AG20443 (cell line): ENCODE data around the gene LAMC3.

Source experiments
- DNase-seq: peaks from one replicate; pipeline ENCODE4 v3.0.0; 2012; ENCODE audit warnings: low spot score, mixed read lengths

LAMC3 gene

GRCh38 chr9:131080589-131080988 is 71.6 kb downstream of the LAMC3 start:
- no peak for DNase-seq

- no peak for DNase-seq
Measured at GRCh38 chr9:131081868-131082267, 72.9 kb downstream of the LAMC3 start.

DNA sequence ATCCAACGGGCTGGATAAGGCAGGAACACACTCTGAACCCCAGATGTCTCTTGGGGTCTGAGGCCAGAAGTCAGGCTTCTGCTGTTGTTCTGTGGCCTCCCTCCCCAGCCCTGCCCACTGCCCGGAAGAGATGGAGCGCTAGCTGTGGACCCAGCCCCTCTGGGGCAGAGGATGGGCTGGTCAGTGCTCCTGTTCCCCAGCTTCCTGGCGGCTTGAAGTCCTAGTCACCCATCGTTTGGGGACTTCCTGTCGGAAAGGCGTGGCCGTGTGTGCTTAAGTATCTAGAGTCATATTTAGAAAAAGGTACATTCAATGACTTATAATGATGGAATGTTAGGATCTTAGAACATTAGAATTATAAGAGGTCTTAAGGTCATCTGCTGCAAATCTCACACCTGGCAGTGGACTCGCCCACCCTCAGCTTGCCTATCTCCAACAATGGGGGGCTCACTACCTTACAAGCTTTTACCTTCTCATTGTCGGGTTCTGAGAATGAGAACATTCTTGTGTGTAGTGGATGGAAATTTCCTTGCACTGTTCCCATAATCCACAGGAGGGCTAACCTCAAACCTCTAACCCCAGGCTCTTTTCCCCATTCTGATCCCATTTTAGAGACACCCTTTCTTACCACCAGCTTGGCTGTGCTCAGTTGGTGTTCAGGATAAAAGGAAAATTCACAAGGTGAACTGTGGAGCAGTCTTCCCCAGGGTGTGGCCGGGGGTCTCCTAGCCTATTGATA is 74.0 kb downstream of the LAMC3 start:
- DNase-seq, result no peak

DNA sequence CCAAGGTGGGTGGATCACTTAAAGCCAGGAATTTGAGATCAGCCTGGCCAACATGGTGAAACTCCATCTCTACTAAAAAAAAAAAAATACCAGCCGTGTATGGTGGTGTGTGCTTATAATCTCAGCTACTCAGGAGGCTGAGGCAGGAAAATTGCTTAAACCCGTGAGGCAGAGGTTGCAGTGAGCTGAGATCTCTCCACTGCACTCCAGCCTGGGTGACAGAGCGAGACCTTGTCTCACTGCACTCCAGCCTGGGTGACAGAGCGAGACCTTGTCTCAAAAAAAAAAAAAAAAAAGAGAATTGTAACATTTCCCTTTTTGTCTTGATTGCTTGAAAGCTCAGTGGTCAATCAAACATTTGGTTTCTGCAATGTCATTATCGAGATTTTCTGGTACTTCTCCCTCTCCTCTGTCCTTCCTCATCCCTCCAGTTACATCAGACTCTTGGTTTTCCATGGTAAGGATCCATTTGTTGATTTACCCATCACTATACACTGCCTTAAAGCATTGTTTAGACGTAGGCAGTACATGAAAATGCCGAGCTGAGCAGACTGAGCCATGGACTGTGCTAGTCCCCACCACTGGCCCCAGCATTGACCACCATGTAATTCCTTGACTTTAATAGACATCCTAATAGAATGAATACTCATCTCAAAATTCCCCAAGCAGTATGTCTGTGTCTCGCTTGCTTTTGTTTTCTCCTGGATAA is 75.8 kb downstream of the LAMC3 start:
- DNase-seq, result no peak

GRCh38 chr9:131085370-131086122 is 76.6 kb downstream of the LAMC3 start:
- DNase-seq, result no peak

DNA sequence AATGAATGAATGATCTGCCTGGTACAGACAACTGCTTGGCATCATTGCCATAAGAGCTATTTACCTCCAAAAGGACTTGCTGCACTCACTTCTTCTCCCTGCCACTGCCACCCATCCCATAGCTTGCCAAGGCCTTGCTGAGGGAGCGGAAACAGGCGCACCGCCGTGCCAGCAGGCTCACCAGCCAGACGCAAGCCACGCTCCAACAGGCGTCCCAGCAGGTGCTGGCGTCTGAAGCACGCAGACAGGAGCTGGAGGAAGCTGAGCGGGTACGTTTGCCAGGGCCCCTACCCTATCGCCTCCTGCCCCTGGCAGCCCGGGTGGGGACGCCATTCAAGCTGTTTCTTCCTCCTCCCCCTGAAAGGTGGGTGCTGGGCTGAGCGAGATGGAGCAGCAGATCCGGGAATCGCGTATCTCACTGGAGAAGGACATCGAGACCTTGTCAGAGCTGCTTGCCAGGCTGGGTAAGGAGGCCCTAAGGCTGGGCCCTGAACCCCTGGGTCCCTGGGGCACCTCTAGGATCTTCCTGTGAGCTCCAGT is 78.5 kb downstream of the LAMC3 start:
- DNase-seq, result no peak

DNA sequence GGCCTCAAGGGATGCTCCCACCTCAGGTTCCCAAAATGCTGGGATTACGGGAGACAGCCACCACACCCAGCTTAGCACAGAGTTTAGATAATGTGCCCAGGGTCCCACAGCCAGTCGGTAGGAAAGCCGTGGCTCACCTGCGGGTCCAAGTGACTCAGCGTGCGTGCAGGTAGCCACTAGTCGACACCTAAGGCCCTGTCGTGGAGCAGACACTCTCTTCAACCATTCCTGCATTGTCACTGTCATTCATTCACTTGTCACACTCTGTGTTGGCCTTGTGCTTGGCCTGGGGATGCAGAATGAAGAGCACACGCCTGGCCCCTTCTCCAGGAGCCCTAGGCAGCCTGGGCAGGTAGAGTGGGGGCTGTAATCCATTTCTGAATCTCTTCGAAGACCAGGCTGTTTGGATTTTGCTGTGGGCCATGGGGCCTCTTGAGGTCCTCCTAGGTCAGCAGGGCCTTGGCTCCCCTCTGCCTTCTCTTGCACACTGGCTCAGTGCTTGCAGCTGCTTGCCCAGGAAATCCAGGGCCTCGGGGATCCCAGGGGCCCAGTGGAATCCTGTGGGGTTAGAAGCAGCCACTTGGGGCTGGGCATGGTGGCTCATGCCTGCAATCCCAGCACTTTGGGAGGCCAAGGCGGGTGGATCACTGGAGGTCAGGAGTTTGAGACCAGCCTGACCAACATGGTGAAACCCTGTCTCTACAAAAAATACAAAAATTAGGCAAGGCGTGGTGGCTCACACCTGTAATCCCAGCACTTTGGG is 81.2 kb downstream of the LAMC3 start:
- DNase-seq, result no peak

GRCh38 chr9:131091352-131091992 is 82.5 kb downstream of the LAMC3 start:
- no peak for DNase-seq

DNA sequence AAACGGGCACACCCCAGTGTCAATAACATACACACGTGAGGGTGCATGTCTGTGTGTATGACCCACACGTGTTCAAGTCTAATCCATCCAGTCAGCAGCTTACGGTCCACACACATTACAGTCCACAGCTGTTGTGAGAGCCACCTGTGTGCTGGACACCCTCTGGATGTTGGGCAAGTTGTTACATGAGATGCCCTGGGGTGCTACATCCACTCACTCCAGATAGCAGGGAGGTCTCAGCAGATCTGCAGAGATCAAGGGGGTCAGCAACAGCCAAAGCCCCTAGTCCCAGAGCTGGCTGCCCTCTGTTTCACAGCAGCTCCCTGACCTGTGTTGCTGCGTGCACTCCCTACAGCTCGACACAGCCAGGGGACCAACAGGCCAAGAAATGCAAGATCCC is 83.1 kb downstream of the LAMC3 start:
- DNase-seq, result no peak

DNA sequence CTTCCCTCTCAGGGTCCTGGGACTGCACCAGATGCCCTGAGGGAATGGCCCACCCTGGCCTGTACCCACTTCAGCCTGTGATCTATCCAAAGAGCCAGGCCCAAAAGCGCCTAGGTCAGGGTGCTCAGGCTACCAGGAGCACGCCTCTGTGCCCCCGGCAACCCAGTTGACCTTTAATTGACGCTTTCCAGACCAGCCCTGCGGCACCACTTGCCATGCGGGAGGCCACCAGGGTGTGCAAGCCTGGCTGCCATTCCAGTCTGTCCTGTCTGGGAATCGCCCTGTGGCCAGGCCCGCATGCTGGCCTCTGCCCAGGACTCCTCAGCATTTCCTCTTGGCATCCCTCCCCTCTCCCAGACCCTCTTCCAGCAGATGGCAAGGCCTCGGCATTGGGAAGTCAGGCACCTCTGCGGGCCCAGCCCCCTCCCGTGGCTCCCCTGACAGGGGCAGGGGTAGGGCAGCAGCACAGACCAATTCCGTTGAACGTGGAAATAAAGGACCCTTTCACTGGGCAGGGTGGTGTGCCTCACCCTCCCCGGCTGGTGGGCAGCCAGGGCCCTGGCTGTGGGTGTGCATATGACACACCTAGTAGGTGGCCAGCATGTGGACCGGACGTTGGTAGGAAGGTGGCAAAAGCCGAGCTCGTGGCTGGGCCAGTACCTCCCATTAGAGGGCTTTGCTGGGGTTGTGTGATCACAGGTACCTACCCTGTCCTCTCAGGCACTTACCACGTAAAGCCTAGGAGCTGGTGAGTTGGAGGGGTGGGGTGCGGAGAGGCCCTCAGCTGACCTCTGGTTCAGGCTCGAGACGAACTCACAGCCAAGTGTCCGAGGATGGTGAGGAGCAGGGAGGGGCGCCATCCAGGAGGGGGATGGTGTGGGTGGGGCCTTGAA is 83.8 kb downstream of the LAMC3 start:
- DNase-seq, result no peak

DNA sequence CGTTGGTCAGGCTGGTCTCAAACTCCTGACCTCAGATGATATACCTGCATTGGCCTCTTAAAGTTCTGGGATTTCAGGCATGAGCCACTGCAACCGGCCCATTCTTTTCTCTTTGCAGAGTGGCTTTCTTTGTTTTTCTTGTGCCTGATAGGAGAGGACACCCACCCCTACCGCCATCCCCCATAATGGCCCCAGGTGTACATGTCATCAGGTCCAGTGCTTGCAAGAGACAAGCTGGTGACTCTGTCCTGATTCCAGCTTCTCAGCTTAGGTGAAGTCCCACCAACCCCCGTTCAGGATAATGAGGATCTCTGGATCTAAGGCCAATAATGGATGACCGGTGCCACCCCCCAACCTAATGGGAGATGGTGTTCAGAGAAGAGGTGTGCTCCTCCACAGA is 85.0 kb downstream of the LAMC3 start:
- DNase-seq, result no peak

GRCh38 chr9:131094622-131095021 is 85.6 kb downstream of the LAMC3 start:
- DNase-seq, result peak; percentile 95

GRCh38 chr9:131095666-131096268 is 86.8 kb downstream of the LAMC3 start:
- DNase-seq, result no peak

- peak; percentile 66 for DNase-seq
Measured at GRCh38 chr9:131096269-131097125, 87.5 kb downstream of the LAMC3 start, which contains the start of gene AIF1L. Gene AIF1L, plus strand, starts transcription at chr9:131096531. Its CDS starts 99 bp downstream, at chr9:131096630.

DNA sequence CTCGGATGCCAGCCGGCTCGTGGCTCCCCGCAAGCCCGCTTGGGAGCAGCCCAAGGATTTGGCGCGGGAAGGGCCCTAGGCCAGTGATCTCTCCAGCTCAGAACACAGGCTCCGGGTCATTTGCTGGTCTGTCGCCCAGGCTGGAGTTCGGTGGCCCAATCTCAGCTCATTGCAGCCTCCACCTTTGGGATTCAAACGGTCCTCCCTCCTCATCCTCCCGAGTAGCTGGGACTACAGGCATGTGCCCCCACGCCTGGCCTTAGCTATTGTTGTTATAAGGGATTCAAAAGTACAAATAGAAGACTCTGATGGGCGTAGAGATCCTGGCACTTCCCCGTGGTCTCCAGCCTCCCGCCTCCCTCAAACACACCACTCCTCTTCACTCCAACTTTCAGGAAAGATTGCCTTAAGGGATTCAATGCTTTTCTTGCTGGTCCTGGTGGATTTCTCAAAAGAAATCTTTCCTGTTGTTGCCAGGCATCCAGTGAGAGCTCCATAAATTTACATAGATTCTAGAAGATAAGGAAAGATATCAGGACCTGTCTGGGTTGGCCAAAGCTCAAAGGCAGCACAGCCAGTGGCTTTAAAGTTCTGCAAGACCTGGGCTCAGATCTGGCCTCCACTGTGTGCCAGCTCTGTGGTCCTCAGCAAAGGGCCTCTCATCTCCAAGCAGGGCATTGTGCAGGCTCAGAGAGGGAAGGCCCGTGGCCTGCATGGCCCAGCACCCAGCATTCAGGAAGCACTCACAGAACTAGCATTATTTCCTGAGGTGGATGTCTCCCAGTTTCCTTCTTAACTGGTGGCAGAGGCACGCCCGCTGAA is 88.4 kb downstream of the LAMC3 start:
- no peak for DNase-seq

DNA sequence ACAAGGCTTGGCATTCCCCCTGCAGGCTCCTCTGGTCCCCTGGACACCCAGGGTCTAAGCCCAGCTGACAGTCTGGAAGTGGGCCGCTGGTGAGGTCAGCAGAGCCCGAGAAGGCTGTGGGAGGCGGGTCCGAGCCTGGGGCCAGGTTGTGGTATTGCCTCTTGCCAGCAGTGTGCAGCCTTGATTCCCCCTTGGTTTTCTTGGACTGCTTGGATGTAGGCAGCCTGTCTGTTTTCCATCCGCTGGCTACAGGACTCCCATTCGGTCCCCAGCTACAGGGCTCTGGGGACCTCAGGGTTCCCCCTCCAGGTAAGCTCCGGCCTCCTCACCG is 88.9 kb downstream of the LAMC3 start:
- DNase-seq, result no peak

DNA sequence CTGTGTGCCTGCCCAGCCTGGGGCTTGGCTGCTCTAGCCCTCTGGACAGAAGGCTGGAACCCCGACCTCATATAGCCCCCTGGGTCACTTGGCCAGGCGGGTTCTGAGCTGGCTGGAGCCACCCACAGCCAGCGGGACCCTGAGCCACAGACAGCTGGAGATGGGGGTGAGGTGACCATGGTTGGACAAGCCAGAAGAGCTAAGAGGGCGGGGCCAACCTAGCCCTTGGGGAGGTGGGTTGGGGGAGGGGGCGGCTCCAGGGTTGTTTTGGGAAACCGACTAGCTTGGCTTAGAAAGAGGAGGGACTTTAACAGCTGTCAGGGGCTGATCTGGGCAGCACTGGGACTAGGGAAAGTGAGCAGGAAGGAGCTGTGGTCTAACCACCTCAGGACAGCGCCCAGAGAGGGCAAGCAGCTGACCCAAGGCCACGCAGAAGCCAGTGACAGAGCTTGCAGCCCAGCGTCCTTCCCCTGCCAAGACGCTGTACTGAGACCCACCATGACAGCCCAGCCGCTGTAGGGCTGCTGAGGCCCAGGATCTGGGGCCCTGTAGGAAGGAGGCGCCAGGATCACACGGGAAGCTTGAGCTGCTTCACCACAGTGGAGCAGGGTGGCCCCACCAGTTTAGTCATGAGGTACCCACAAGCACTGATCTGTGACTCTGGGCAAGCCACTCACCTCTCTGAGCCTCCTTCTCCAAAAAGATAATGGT is 89.6 kb downstream of the LAMC3 start:
- no peak for DNase-seq
